Peyer's patch (tissue), 4 donors: ENCODE results near the gene NCMAP.
A peak's percentile ranks its signal among the peaks of the same experiment; 100 is the strongest.

ENCODE experiments used
- POLR2A ChIP-seq, 2 donors: fragments of 450-650 bp; IDR thresholded peaks; one replicate each; pipeline ENCODE4 v1.5.1; 2017; ENCODE audit warnings: antibody characterized with exemption in 2 of 2, mild to moderate bottlenecking in 2 of 2, moderate library complexity in 2 of 2
- TF ChIP-seq, protein P1 (sequence below), 6 experiments: fragments of 450-650 bp in 4 of 6; fragments of 200-600 bp in 2 of 6; sonication (generic) in 1 of 6; IDR thresholded peaks; one replicate each; pipeline ENCODE4 v1.5.1; 2017 to 2019; ENCODE audit warnings: antibody characterized with exemption in 6 of 6, mild to moderate bottlenecking in 3 of 6, moderate library complexity in 1 of 6

DNA sequence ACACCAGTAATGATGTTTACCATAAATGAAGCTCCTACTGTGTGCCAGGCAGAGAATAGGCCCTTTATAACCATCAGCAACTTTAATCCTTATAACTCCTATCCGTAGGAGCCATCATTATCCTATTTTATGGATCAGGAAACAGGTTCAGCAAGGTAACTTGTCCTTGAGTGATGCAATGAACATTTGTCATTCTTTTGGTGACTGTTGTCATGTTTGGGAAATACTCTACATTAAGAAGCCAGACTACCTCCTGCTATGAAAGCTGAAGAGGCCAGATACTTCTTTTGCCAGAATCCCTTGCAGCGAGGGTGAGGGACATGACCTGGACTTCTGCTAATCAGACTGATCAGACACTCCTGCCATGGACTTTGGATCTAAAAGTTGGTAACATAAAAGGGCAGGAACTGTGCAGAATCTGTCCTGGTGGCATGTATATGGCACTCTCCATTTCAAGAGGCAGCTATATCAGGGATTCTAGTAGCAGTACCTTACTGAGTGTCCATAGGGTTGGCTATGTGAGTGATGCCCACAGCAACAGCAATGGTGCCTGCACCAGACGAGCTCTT lies 54.1 kb downstream of the NCMAP start:
- TF ChIP-seq, protein P1, sequence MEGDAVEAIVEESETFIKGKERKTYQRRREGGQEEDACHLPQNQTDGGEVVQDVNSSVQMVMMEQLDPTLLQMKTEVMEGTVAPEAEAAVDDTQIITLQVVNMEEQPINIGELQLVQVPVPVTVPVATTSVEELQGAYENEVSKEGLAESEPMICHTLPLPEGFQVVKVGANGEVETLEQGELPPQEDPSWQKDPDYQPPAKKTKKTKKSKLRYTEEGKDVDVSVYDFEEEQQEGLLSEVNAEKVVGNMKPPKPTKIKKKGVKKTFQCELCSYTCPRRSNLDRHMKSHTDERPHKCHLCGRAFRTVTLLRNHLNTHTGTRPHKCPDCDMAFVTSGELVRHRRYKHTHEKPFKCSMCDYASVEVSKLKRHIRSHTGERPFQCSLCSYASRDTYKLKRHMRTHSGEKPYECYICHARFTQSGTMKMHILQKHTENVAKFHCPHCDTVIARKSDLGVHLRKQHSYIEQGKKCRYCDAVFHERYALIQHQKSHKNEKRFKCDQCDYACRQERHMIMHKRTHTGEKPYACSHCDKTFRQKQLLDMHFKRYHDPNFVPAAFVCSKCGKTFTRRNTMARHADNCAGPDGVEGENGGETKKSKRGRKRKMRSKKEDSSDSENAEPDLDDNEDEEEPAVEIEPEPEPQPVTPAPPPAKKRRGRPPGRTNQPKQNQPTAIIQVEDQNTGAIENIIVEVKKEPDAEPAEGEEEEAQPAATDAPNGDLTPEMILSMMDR (IDR thresholded peaks at IDR 0.05), result peak in 3 of 6 experiments; percentile 2 to 12 (median 9)
- no peak for TF ChIP-seq POLR2A (IDR thresholded peaks at IDR 0.05)
